OCI-LY7 (cell line): ENCODE results near the gene MERTK. TPM values are rescaled to one million over a fixed set of nuclear protein-coding genes. Genes with fewer than 3 reads are reported as not detected.

Experiments
- BruUV-seq: library from RNA; stranded (reverse); fragments of 400-500 nt; replicated peaks from 2 replicates; lab custom pipeline; 2021; lab: Mats Ljungman, UMichigan
- CTCF ChIA-PET: fragments of 300-600 bp; sonication (Branson Sonifier 250); formaldehyde crosslinking; loops from one replicate; lab custom pipeline; 2022; ENCODE audit warnings: antibody characterized with exemption; ENCODE audit not compliant: unreplicated experiment; lab: Charles Lee
- POLR2A ChIA-PET: fragments of 300-600 bp; sonication (Branson Sonifier 250); formaldehyde crosslinking; loops from one replicate; lab custom pipeline; 2022; ENCODE audit warnings: antibody characterized with exemption; lab: Charles Lee
- DNase-seq: peaks from one replicate; pipeline ENCODE4 v3.0.0-alpha.2; 2015; ENCODE audit warnings: low spot score
- H2AFZ ChIP-seq: fragments of 200-600 bp; sonication (generic), shearing (Covaris generic); 2 replicates; pipeline ENCODE4 v1.6.1; 2014; ENCODE audit warnings: mild to moderate bottlenecking, antibody characterized with exemption, low read length, moderate library complexity
- H3K27ac ChIP-seq: fragments of 200-600 bp; sonication (generic); 2 replicates; pipeline ENCODE4 v1.5.1; 2014; ENCODE audit warnings: mixed run types, low read depth, mild to moderate bottlenecking, moderate library complexity, low read length, inconsistent platforms; ENCODE audit not compliant: poor library complexity, severe bottlenecking
- H3K36me3 ChIP-seq: fragments of 200-600 bp; sonication (generic); 2 replicates; pipeline ENCODE4 v1.6.1; 2014; ENCODE audit warnings: mild to moderate bottlenecking, antibody characterized with exemption, low read length, moderate library complexity, mixed read lengths; ENCODE audit not compliant: insufficient read depth
- H3K4me1 ChIP-seq: fragments of 200-600 bp; sonication (generic); 2 replicates; pipeline ENCODE4 v1.5.1; 2014; ENCODE audit warnings: mild to moderate bottlenecking, low read length; ENCODE audit not compliant: insufficient read depth, poor library complexity, severe bottlenecking
- H3K4me2 ChIP-seq: fragments of 200-600 bp; sonication (generic); 2 replicates; pipeline ENCODE4 v1.6.1; 2014; ENCODE audit warnings: mild to moderate bottlenecking, low read length
- H3K4me3 ChIP-seq: fragments of 200-600 bp; sonication (generic); 2 replicates; pipeline ENCODE4 v1.5.1; 2014; ENCODE audit warnings: mild to moderate bottlenecking, low read depth, low read length; ENCODE audit not compliant: poor library complexity, severe bottlenecking
- H3K79me2 ChIP-seq: fragments of 200-600 bp; sonication (generic); 2 replicates; pipeline ENCODE4 v1.6.1; 2016; ENCODE audit warnings: low read depth, mild to moderate bottlenecking, low read length, moderate library complexity, mixed read lengths; ENCODE audit not compliant: insufficient read depth
- H3K9me2 ChIP-seq: fragments of 200-600 bp; sonication (generic); 2 replicates; pipeline ENCODE4 v1.6.1; 2016; ENCODE audit warnings: mild to moderate bottlenecking, low read length, mixed read lengths; ENCODE audit not compliant: insufficient read depth
- H3K9me3 ChIP-seq: fragments of 200-600 bp; sonication (generic); 2 replicates; pipeline ENCODE4 v1.6.1; 2014; ENCODE audit warnings: mild to moderate bottlenecking, mixed run types, low read length, mixed read lengths
- H4K20me1 ChIP-seq: fragments of 200-600 bp; sonication (generic); 2 replicates; pipeline ENCODE4 v1.6.1; 2014; ENCODE audit warnings: mild to moderate bottlenecking, antibody characterized with exemption, low read length, moderate library complexity, mixed read lengths; ENCODE audit not compliant: insufficient read depth
- EZH2phosphoT487 ChIP-seq: fragments of 200-600 bp; sonication (generic); IDR thresholded peaks from 2 replicates; pipeline ENCODE4 v1.6.1; 2018; ENCODE audit warnings: low read depth, borderline replicate concordance, mild to moderate bottlenecking, mixed run types, antibody characterized with exemption, low read length, moderate library complexity, mixed read lengths
- intact Hi-C: fragments of 100-400 bp; cut with micrococcal nuclease; formaldehyde crosslinking; loops from one replicate; pipeline ENCODE4 v1.10.0; 2022; ENCODE audit not compliant: unreplicated experiment
- total RNA-seq, 2 experiments: library from RNA; depleted of rRNA in 1 of 2; stranded (reverse); fragments of >200 nt in 1 of 2; shearing (Covaris generic) in 1 of 2; gene quantifications; 2 replicates each; pipeline ENCODE4 v1.2.3, GENCODE V29; 2014 to 2022
- TF ChIP-seq, protein P1 (sequence below): fragments of 200-600 bp; sonication (generic); conservative IDR thresholded peaks from 2 replicates; pipeline ENCODE4 v1.5.1; 2014; ENCODE audit warnings: mild to moderate bottlenecking, antibody characterized with exemption, low read length, moderate library complexity, mixed read lengths

The MERTK gene
- total RNA-seq, 2 experiments from 2014 or later = 0.38 TPM; not detected in 1

DNA sequence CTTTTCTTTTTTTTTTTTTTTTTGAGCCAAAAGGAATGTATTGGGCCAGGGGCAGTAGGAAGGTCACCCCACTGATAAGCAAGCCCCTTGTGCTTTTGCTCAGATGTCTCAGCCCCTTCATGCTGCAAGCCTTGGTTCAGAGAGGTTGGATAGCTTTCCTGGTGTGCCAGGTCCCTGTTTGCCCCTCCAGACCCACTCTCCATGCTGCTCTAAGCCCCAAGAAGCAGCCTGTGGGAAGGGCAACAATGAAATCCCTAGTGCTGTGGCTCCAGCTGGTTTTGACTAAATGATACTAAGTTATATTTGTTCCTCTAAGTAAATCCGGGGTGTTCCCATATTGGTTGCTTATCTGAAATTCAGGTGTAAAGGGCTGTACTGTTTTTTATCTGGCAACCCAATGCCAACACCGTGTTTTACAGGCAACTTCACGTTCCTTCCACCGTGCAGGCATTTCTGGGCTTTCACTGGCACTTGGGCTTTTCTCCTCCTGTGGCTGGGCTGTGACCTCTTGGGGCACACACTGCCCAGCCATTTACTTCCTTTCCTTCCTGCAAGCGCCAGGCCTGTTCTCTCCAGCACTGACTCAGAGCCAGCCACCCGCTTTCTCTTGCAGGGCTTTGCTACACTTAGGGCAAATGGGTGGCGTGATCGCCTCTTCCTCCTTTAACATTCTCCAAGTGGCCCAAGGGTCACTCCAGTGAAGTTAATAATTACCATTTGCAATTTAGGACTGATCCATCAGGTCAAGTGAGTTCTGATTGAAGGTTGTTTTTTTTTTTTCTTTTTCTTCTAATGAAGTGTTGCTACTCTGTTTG, 21.6 kb downstream of the MERTK start:
- BruUV-seq = no TSS peak
- H3K9me2 ChIP-seq = no peaks in the 10 kb centered on the region
- H3K79me2 ChIP-seq = no peaks in the 10 kb centered on the region
- no peak overlapping the region for H3K4me3 ChIP-seq
- TF ChIP-seq EZH2phosphoT487 = no peak
- TF ChIP-seq, protein P1, sequence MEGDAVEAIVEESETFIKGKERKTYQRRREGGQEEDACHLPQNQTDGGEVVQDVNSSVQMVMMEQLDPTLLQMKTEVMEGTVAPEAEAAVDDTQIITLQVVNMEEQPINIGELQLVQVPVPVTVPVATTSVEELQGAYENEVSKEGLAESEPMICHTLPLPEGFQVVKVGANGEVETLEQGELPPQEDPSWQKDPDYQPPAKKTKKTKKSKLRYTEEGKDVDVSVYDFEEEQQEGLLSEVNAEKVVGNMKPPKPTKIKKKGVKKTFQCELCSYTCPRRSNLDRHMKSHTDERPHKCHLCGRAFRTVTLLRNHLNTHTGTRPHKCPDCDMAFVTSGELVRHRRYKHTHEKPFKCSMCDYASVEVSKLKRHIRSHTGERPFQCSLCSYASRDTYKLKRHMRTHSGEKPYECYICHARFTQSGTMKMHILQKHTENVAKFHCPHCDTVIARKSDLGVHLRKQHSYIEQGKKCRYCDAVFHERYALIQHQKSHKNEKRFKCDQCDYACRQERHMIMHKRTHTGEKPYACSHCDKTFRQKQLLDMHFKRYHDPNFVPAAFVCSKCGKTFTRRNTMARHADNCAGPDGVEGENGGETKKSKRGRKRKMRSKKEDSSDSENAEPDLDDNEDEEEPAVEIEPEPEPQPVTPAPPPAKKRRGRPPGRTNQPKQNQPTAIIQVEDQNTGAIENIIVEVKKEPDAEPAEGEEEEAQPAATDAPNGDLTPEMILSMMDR = no peak
- H3K36me3 ChIP-seq = no peaks in the 10 kb centered on the region
- no peak overlapping the region for H3K27ac ChIP-seq
- no peak overlapping the region for H3K4me2 ChIP-seq
- no peak overlapping the region for H2AFZ ChIP-seq
- H4K20me1 ChIP-seq = no peaks in the 10 kb centered on the region
- H3K4me1 ChIP-seq = no peaks in the 10 kb centered on the region
- H3K9me3 ChIP-seq = no peaks in the 10 kb centered on the region
- POLR2A ChIA-PET = no interaction called here
- CTCF ChIA-PET = interaction anchor here (0.6 kb wide), 1 partner anchor 1112 kb away, joined by 3 read pairs; no protein-coding TSS in a partner anchor
- intact Hi-C loops = no loop called here
- no peak for DNase-seq

DNA sequence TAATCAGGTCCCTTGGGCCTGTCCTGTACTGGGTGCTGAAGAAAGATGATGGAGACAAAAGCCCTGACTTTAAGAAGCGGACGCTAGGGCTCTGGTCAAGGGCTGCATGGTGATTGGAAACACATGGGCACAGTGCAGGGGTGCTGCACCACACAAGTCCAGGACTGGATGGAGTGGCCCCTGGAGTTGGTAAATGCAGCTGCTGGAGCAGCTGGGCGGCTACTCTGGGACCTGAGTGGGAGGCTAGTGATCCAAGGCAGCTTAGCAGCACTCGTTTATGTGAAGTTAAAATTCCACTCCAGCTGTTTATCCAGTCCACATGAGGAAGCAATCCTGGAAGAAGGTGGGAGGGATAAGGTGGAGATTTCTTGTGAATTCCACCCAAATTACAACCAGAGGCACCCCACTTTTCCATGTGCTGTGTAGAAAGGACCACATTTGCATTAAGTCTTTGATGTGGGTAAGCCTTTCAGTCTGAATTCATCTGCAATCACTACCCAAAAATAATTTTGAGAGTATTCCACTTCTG, 24.9 kb downstream of the MERTK start:
- Histone ChIP-seq H3K79me2 (no peaks in the 10 kb centered on the region), H4K20me1 (no peaks in the 10 kb centered on the region), H3K27ac (no peak overlapping the region), H3K4me3 (no peak overlapping the region), H3K4me2 (no peak overlapping the region), H3K4me1 (no peaks in the 10 kb centered on the region), H3K36me3 (no peaks in the 10 kb centered on the region), H3K9me2 (no peaks in the 10 kb centered on the region), H2AFZ (no peak overlapping the region), H3K9me3 (no peaks in the 10 kb centered on the region)
- CTCF ChIA-PET = no interaction called here
- TF ChIP-seq, protein P1 = no peak
- TF ChIP-seq EZH2phosphoT487 = no peak
- BruUV-seq = no TSS peak
- intact Hi-C loops = no loop called here
- no peak for DNase-seq
- POLR2A ChIA-PET = no interaction called here
